BLaER1 (cell line): ENCODE data around the gene PRKG1.

Experiments
- H3K27ac ChIP-seq: shearing (Covaris generic); formaldehyde crosslinking; 2 replicates; pipeline ENCODE4 v1.8.1; 2022
- H3K27me3 ChIP-seq: shearing (Covaris generic); formaldehyde crosslinking; 2 replicates; pipeline ENCODE4 v1.8.1; 2022
- H3K36me3 ChIP-seq: shearing (Covaris generic); formaldehyde crosslinking; 2 replicates; pipeline ENCODE4 v1.8.1; 2022
- H3K4me1 ChIP-seq: shearing (Covaris generic); formaldehyde crosslinking; 2 replicates; pipeline ENCODE4 v1.8.1; 2022
- H3K4me2 ChIP-seq: shearing (Covaris generic); formaldehyde crosslinking; 2 replicates; pipeline ENCODE4 v1.8.1; 2022
- H3K4me3 ChIP-seq: shearing (Covaris generic); formaldehyde crosslinking; 2 replicates; pipeline ENCODE4 v1.8.1; 2022
- H3K9ac ChIP-seq: shearing (Covaris generic); formaldehyde crosslinking; 2 replicates; pipeline ENCODE4 v1.8.1; 2022
- H3K9me3 ChIP-seq: shearing (Covaris generic); formaldehyde crosslinking; 2 replicates; pipeline ENCODE4 v1.8.1; 2022
- H4K20me1 ChIP-seq: shearing (Covaris generic); formaldehyde crosslinking; 2 replicates; pipeline ENCODE4 v1.8.1; 2022
- Cebpa-rat ChIP-seq: shearing (Covaris generic); IDR thresholded peaks from 2 replicates; pipeline ENCODE4 v1.8.1; 2022

Gene PRKG1

DNA sequence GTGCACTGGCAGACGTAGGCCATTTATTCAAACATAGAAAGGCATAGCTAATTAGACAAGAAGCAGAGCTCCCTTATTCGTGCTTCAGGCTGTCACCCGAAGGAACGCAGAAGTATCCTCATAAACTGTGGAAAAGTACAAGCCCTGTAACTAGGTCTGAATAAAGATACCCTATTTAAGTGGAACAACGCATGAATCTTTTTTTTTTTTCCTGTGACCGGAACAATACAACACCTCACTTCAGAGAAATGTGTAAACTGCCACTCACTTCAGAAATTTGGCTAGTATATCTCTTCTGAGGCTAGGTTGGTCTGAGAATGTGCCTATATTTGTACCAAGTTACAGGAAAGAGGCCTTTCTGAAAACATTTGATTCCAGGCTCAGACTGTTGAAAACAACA, 633.1 kb downstream of the PRKG1 start:
- no peaks in the 10 kb centered on the region for H3K36me3 ChIP-seq
- no peak for TF ChIP-seq Cebpa-rat
- H4K20me1 ChIP-seq, result no peaks in the 10 kb centered on the region
- H3K9ac ChIP-seq, result no peak overlapping the region
- no peaks in the 10 kb centered on the region for H3K9me3 ChIP-seq
- 0 out of 2 replicates have a peak overlapping the region, but pooled peaks have one; percentile 1 for H3K4me2 ChIP-seq
- no peaks in the 10 kb centered on the region for H3K27me3 ChIP-seq
- H3K27ac ChIP-seq, result no peak overlapping the region
- peaks cover 9% of the 10 kb centered on the region for H3K4me1 ChIP-seq
- no peak overlapping the region for H3K4me3 ChIP-seq

DNA sequence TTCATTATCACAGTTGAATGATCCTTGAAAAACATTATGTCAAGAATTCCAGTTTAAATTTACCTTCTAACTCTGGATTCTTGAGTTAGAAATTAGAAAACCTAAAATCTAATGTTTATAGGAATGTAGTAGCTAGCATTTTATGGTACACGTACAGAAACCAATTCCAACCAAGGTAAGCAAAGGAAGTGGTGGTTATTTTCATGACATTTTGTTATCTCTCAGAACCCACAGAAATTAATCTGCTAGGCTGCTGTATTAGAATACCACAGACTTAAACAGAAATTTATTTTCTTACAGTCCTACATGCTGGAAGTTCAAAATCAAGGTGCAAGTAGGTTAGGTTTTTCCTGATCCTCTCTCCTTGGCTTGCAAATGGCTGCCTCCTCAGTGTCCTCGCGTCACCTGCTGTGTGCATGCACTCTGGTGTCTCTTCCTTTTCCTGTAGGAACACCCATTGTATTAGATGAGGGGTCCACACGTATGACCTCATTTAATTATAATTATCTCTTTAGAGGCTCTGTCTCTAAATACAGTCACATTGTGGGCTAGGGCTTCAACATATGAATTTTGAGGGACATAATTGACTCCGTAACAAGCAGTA, 633.6 kb downstream of the PRKG1 start:
- Histone ChIP-seq H3K4me2 (no peak overlapping the region; the same call in 1 of the 2 replicates), H4K20me1 (no peaks in the 10 kb centered on the region), H3K27ac (no peak overlapping the region), H3K9ac (no peak overlapping the region), H3K9me3 (no peaks in the 10 kb centered on the region), H3K27me3 (no peaks in the 10 kb centered on the region), H3K4me3 (no peak overlapping the region), H3K4me1 (peaks cover 9% of the 10 kb centered on the region), H3K36me3 (no peaks in the 10 kb centered on the region)
- no peak for TF ChIP-seq Cebpa-rat

DNA sequence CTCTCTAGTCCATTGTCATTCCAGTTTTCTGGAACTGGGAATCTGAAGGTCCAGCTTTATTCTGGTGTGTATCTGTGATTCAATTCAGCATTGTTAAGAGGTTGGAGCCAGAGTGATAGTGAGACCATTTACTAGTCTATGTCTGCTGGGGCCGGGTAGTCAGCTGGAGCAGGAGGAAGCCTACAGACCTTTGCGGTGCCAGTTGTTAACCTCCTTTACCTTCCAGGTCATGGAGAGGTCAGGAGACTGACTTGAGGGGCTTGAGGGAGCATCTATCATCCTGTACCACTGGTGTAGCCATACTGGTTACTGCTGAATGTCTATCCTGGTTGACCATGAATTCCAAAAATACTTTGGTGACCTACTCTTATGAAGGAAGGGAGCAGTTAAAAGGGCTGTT, 634.3 kb downstream of the PRKG1 start:
- Histone ChIP-seq H3K27ac (no peak overlapping the region), H4K20me1 (no peaks in the 10 kb centered on the region), H3K9ac (no peak overlapping the region), H3K4me1 (peaks cover 9% of the 10 kb centered on the region), H3K27me3 (no peaks in the 10 kb centered on the region), H3K4me3 (no peak overlapping the region), H3K4me2 (no peak overlapping the region), H3K36me3 (no peaks in the 10 kb centered on the region), H3K9me3 (no peaks in the 10 kb centered on the region)
- TF ChIP-seq Cebpa-rat, result no peak

GRCh38 chr10:51709324-51709972, 635.2 kb downstream of the PRKG1 start:
- Histone ChIP-seq H3K9ac (no peak overlapping the region), H3K27me3 (no peaks in the 10 kb centered on the region), H3K4me1 (peaks cover 9% of the 10 kb centered on the region), H3K4me2 (no peak overlapping the region), H4K20me1 (no peaks in the 10 kb centered on the region), H3K4me3 (no peak overlapping the region), H3K27ac (no peak overlapping the region), H3K9me3 (no peaks in the 10 kb centered on the region), H3K36me3 (no peaks in the 10 kb centered on the region)
- TF ChIP-seq Cebpa-rat, result no peak

- no peaks in the 10 kb centered on the region for H4K20me1 ChIP-seq
- no peaks in the 10 kb centered on the region for H3K9me3 ChIP-seq
- no peak for TF ChIP-seq Cebpa-rat
- H3K27me3 ChIP-seq, result no peaks in the 10 kb centered on the region
- no peak overlapping the region for H3K27ac ChIP-seq
- no peaks in the 10 kb centered on the region for H3K36me3 ChIP-seq
- no peak overlapping the region for H3K9ac ChIP-seq
- no peak overlapping the region for H3K4me3 ChIP-seq
- H3K4me2 ChIP-seq, result no peak overlapping the region
- H3K4me1 ChIP-seq, result peaks cover 9% of the 10 kb centered on the region
Observed at GRCh38 chr10:51711519-51711891, 637.2 kb downstream of the PRKG1 start.

DNA sequence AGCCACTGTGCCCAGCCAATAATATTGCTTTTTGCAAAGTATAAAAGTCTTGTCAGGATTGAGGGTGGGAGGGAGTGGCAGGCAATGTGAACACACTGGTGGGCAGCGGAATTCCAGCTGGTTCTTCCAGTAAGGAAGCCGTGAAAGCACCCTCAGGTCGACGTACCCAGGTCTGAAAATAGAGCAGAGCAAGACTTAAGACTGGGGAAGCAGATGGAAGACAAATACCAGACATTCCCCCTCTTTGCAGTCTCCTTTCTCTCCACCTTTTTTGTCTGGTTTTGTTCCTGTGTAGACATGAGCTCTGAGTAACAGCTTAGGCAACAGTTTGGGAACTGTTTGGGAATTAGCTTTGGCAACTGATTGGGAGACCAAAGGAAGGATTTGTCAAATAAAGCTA, 642.7 kb downstream of the PRKG1 start:
- H3K4me2 ChIP-seq, result no peak overlapping the region
- H3K4me1 ChIP-seq, result no peaks in the 10 kb centered on the region
- H3K36me3 ChIP-seq, result no peaks in the 10 kb centered on the region
- H3K27ac ChIP-seq, result no peak overlapping the region
- no peaks in the 10 kb centered on the region for H3K27me3 ChIP-seq
- H3K4me3 ChIP-seq, result no peak overlapping the region
- TF ChIP-seq Cebpa-rat, result no peak
- H3K9ac ChIP-seq, result no peak overlapping the region
- no peaks in the 10 kb centered on the region for H3K9me3 ChIP-seq
- H4K20me1 ChIP-seq, result no peaks in the 10 kb centered on the region

- H3K4me3 ChIP-seq, result no peak overlapping the region
- no peak for TF ChIP-seq Cebpa-rat
- no peaks in the 10 kb centered on the region for H3K4me1 ChIP-seq
- no peaks in the 10 kb centered on the region for H4K20me1 ChIP-seq
- no peak overlapping the region for H3K9ac ChIP-seq
- H3K27me3 ChIP-seq, result no peaks in the 10 kb centered on the region
- H3K9me3 ChIP-seq, result no peaks in the 10 kb centered on the region
- H3K4me2 ChIP-seq, result no peak overlapping the region
- no peak overlapping the region for H3K27ac ChIP-seq
- no peaks in the 10 kb centered on the region for H3K36me3 ChIP-seq
Observed at GRCh38 chr10:51718804-51719291, 644.6 kb downstream of the PRKG1 start.

GRCh38 chr10:51724038-51724437, 649.8 kb downstream of the PRKG1 start:
- H3K9me3 ChIP-seq, result no peaks in the 10 kb centered on the region
- no peaks in the 10 kb centered on the region for H4K20me1 ChIP-seq
- no peak overlapping the region for H3K27ac ChIP-seq
- no peak for TF ChIP-seq Cebpa-rat
- H3K36me3 ChIP-seq, result no peaks in the 10 kb centered on the region
- no peaks in the 10 kb centered on the region for H3K4me1 ChIP-seq
- no peaks in the 10 kb centered on the region for H3K27me3 ChIP-seq
- no peak overlapping the region for H3K4me2 ChIP-seq
- no peak overlapping the region for H3K9ac ChIP-seq
- H3K4me3 ChIP-seq, result no peak overlapping the region

- Histone ChIP-seq H3K9ac (no peak overlapping the region), H3K27me3 (no peaks in the 10 kb centered on the region), H3K9me3 (no peaks in the 10 kb centered on the region), H3K4me1 (no peaks in the 10 kb centered on the region), H3K27ac (no peak overlapping the region), H4K20me1 (no peaks in the 10 kb centered on the region), H3K4me2 (no peak overlapping the region), H3K4me3 (no peak overlapping the region), H3K36me3 (no peaks in the 10 kb centered on the region)
- TF ChIP-seq Cebpa-rat, result no peak
Observed at GRCh38 chr10:51729822-51730555, 655.7 kb downstream of the PRKG1 start.

DNA sequence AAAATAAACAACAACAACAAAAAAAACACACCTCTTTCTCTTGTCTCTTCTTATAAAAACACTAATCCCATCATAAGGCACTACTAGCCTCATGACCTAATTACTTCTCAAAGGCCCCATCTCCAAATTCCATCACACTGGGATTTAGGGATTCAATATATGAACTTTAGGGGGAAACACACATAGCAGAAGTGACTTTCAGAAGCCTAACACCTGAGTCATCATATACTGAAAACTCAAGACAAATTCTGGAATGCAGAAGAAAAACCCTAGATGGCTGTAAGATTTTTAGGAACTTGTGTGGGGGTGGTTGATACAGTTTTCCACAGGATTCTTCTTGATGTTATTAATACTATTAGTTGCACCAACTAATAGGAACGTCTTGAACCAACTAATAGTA, 658.8 kb downstream of the PRKG1 start:
- Histone ChIP-seq H3K4me1 (no peaks in the 10 kb centered on the region), H3K27ac (no peak overlapping the region), H3K9me3 (no peaks in the 10 kb centered on the region), H4K20me1 (no peaks in the 10 kb centered on the region), H3K4me2 (no peak overlapping the region), H3K4me3 (no peak overlapping the region), H3K27me3 (no peaks in the 10 kb centered on the region), H3K9ac (no peak overlapping the region), H3K36me3 (no peaks in the 10 kb centered on the region)
- TF ChIP-seq Cebpa-rat, result no peak
